Spleen (tissue), 11 donors: Measurements from ENCODE around the gene LCN6. TPM values are rescaled to one million over a fixed set of nuclear protein-coding genes. Genes with fewer than 3 reads are reported as not detected.

Experiments used
- DNase-seq: peaks from one replicate; pipeline ENCODE4 v3.0.0-alpha.2; 2020
- H3K27ac ChIP-seq, 8 donors: fragments of 200-600 bp; sonication (generic) in 7 of 8; 1 replicate in 4 of 8; 2 replicates in 4 of 8; pipeline versions ENCODE4 v1.5.0 to v1.8.0; 2016 to 2021; ENCODE audit warnings: inconsistent platforms in 4 of 8, mild to moderate bottlenecking in 4 of 8, moderate library complexity in 1 of 8
- H3K27me3 ChIP-seq, 7 donors: fragments of 200-600 bp; sonication (generic) in 6 of 7; replicated peaks in 1 of 7; 1 replicate in 4 of 7; 2 replicates in 3 of 7; pipeline versions ENCODE4 v1.5.0 to v1.8.0; 2016 to 2021; ENCODE audit warnings: inconsistent platforms in 3 of 7, mild to moderate bottlenecking in 1 of 7
- H3K36me3 ChIP-seq, 6 donors: fragments of 200-600 bp; sonication (generic) in 5 of 6; 1 replicate in 4 of 6; 2 replicates in 2 of 6; pipeline versions ENCODE4 v1.5.0 to v1.8.0; 2016 to 2021; ENCODE audit warnings: inconsistent platforms in 2 of 6
- H3K4me1 ChIP-seq, 6 donors: fragments of 200-600 bp; sonication (generic) in 5 of 6; 1 replicate in 3 of 6; 2 replicates in 3 of 6; pipeline versions ENCODE4 v1.5.0 to v1.8.0; 2016 to 2021; ENCODE audit warnings: inconsistent platforms in 3 of 6
- H3K4me3 ChIP-seq, 8 donors: fragments of 200-600 bp; sonication (generic) in 7 of 8; 1 replicate in 4 of 8; 2 replicates in 4 of 8; pipeline versions ENCODE4 v1.5.0 to v1.8.0; 2016 to 2021; ENCODE audit warnings: inconsistent platforms in 4 of 8, mild to moderate bottlenecking in 4 of 8, moderate library complexity in 2 of 8
- H3K9me3 ChIP-seq, 8 donors: fragments of 200-600 bp; sonication (generic) in 7 of 8; 1 replicate in 4 of 8; 2 replicates in 4 of 8; pipeline versions ENCODE4 v1.5.0 to v1.8.0; 2016 to 2021; ENCODE audit warnings: inconsistent platforms in 4 of 8
- POLR2A ChIP-seq, 3 donors: fragments of 450-650 bp; IDR thresholded peaks; one replicate each; pipeline ENCODE4 v1.5.1; 2017; ENCODE audit warnings: antibody characterized with exemption in 3 of 3, mild to moderate bottlenecking in 1 of 3
- POLR2AphosphoS5 ChIP-seq, 3 donors: sonication (generic); formaldehyde crosslinking; IDR thresholded peaks; one replicate each; pipeline ENCODE4 v1.5.1; 2017; ENCODE audit warnings: antibody characterized with exemption in 3 of 3
- WGBS, 5 donors: extraction: QIAGEN DNeasy Blood & Tissue Kit in 3 of 5; methylation state at CpG; one replicate each; pipeline versions ENCODE4 v1.1.5 to v1.1.7; 2013 to 2018; 5-methylcytosine and 5-hydroxymethylcytosine counted together
- intact Hi-C: fragments of 100-400 bp; cut with DNase I; formaldehyde crosslinking; loops from one replicate; pipeline ENCODE4 v1.15.0; 2023; ENCODE audit warnings: low total_unique reads
- polyA plus RNA-seq, 3 donors: library from polyadenylated mRNA; stranded (reverse); fragments of 200-250 nt; gene quantifications; one replicate each; pipeline ENCODE4 v1.2.1, GENCODE V29; 2013
- total RNA-seq, 7 donors: library from RNA; depleted of rRNA in 3 of 7; stranded (reverse); fragments of >200 nt in 3 of 7; fragmentation: NEBNext Ultra II Directional in 4 of 7; extraction: Animal tissue kit (Norgen Biotek cat#: 25700) in 4 of 7; gene quantifications; one replicate each; pipeline versions ENCODE4 v1.1.0 to v1.2.1, GENCODE V29; 2016 to 2021
- TF ChIP-seq, protein P1 (sequence below), 11 experiments: fragments of 200-600 bp in 7 of 11; fragments of 450-650 bp in 4 of 11; sonication (generic) in 4 of 11; IDR thresholded peaks in 8 of 11; conservative IDR thresholded peaks in 3 of 11; 1 replicate in 7 of 11; 2 replicates in 4 of 11; pipeline versions ENCODE4 v1.4.0 to v1.8.0; 2016 to 2021; ENCODE audit warnings: antibody characterized with exemption in 11 of 11, inconsistent platforms in 4 of 11, mild to moderate bottlenecking in 1 of 11
- donor health status: healthy with polysubstance abuse.
- donor health status: DM: no; HTN: no; CAD: no; lungs with moderate emphysema.
- donor health status: DM: no; HTN: no; CAD: no.
- donor health status: Bipolar disorder and iron deficiency.
- donor health status: healthy.
- donor health status: DM: no; HTN: no; CAD: no.
- donor health status: DM: yes; HTN: yes; CAD: no.

Gene LCN6
- total and polyA plus RNA-seq, 10 donors = 1.2 to 18.9 (median 4.4) TPM

GRCh38 chr9:136714893-136715274 lies 33.4 kb downstream of the LCN6 start:
- peak overlapping the region in 1 of 8 donors; percentile 73 for H3K4me3 ChIP-seq
- peak; percentile 79 for DNase-seq
- H3K27me3 ChIP-seq = peaks cover 0 to 64% (median 33%) of the 10 kb centered on the region in 7 donors
- H3K4me1 ChIP-seq = peaks cover 30 to 62% (median 52%) of the 10 kb centered on the region in 6 donors
- TF ChIP-seq POLR2A (IDR thresholded peaks at IDR 0.05) (no peak), POLR2AphosphoS5 (IDR thresholded peaks at IDR 0.05) (no peak)
- TF ChIP-seq, protein P1, sequence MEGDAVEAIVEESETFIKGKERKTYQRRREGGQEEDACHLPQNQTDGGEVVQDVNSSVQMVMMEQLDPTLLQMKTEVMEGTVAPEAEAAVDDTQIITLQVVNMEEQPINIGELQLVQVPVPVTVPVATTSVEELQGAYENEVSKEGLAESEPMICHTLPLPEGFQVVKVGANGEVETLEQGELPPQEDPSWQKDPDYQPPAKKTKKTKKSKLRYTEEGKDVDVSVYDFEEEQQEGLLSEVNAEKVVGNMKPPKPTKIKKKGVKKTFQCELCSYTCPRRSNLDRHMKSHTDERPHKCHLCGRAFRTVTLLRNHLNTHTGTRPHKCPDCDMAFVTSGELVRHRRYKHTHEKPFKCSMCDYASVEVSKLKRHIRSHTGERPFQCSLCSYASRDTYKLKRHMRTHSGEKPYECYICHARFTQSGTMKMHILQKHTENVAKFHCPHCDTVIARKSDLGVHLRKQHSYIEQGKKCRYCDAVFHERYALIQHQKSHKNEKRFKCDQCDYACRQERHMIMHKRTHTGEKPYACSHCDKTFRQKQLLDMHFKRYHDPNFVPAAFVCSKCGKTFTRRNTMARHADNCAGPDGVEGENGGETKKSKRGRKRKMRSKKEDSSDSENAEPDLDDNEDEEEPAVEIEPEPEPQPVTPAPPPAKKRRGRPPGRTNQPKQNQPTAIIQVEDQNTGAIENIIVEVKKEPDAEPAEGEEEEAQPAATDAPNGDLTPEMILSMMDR (IDR thresholded peaks at IDR 0.05 in 8 of 11, conservative IDR thresholded peaks at IDR 0.05 in 3 of 11) = no peak
- 14 to 48% (median 30%) methylated on average over 6 to 8 of the region's 8 CpGs for WGBS, 5 donors
- no peaks in the 10 kb centered on the region for H3K36me3 ChIP-seq
- intact Hi-C loops = no loop called here
- H3K27ac ChIP-seq = peak overlapping the region; percentile 23 to 80 (median 65)
- H3K9me3 ChIP-seq = no peaks in the 10 kb centered on the region

- H3K27me3 ChIP-seq = peaks cover 0 to 69% (median 33%) of the 10 kb centered on the region in 7 donors
- H3K27ac ChIP-seq = peak overlapping the region; percentile 23 to 80 (median 65)
- peak overlapping the region in 3 of 8 donors; percentile 39 to 73 (median 42) for H3K4me3 ChIP-seq
- WGBS, 5 donors = 9 to 30% (median 21%) methylated on average over 12 to 17 of the region's 17 CpGs
- peak; percentile 86 for DNase-seq
- TF ChIP-seq POLR2A (IDR thresholded peaks at IDR 0.05) (no peak), POLR2AphosphoS5 (IDR thresholded peaks at IDR 0.05) (peak; percentile 65 to 75 (median 72))
- TF ChIP-seq, protein P1 (IDR thresholded peaks at IDR 0.05 in 8 of 11, conservative IDR thresholded peaks at IDR 0.05 in 3 of 11) = no peak
- intact Hi-C loops = no loop called here
- H3K9me3 ChIP-seq = no peaks in the 10 kb centered on the region
- H3K36me3 ChIP-seq = no peaks in the 10 kb centered on the region
- H3K4me1 ChIP-seq = peaks cover 30 to 56% (median 46%) of the 10 kb centered on the region in 6 donors
Observed at GRCh38 chr9:136714096-136714892, 34.0 kb downstream of the LCN6 start.

GRCh38 chr9:136713550-136713949 lies 34.8 kb downstream of the LCN6 start:
- Histone ChIP-seq H3K9me3 (no peaks in the 10 kb centered on the region), H3K4me1 (peaks cover 27 to 49% (median 39%) of the 10 kb centered on the region in 6 donors), H3K36me3 (no peaks in the 10 kb centered on the region), H3K27ac (peak overlapping the region in 6 of 8 donors; percentile 62 to 80 (median 67)), H3K4me3 (peak overlapping the region in 6 of 8 donors; percentile 37 to 73 (median 40)), H3K27me3 (peaks cover 0 to 69% (median 33%) of the 10 kb centered on the region in 7 donors)
- WGBS, 5 donors = 5 to 33% (median 18%) methylated on average over 3 to 8 of the region's 8 CpGs
- intact Hi-C loops = no loop called here
- DNase-seq = no peak
- TF ChIP-seq POLR2AphosphoS5 (IDR thresholded peaks at IDR 0.05) = no peak
- TF ChIP-seq, protein P1 (IDR thresholded peaks at IDR 0.05 in 8 of 11, conservative IDR thresholded peaks at IDR 0.05 in 3 of 11) = no peak
- no peak for TF ChIP-seq POLR2A (IDR thresholded peaks at IDR 0.05)
